Measurements from ENCODE around the gene MSANTD1. TPM values are rescaled to one million over a fixed set of nuclear protein-coding genes. Genes with fewer than 3 reads are reported as not detected.

Gene MSANTD1
- total and polyA plus RNA-seq, 2 experiments from 2014 or later = 0.37 to 2.7 TPM

GRCh38 chr4:3251691-3252479, 2.9 kb downstream of the MSANTD1 start:
- no peak for DNase-seq (ENCODE audit: low read depth in 1 of 2, low spot score in 1 of 2)
- H3K27ac ChIP-seq = no peak overlapping the region
- no peaks in the 10 kb centered on the region for H3K4me1 ChIP-seq (ENCODE audit: low read depth)
- no peak overlapping the region for H3K4me3 ChIP-seq
- no peaks in the 10 kb centered on the region for H3K36me3 ChIP-seq
- no peak for TF ChIP-seq CTCF (IDR thresholded peaks at IDR 0.05; ENCODE audit: low read depth, low read length)
- H3K27me3 ChIP-seq = no peaks in the 10 kb centered on the region
- no peaks in the 10 kb centered on the region for H3K9me3 ChIP-seq (ENCODE audit: low read depth)

GRCh38 chr4:3252480-3252828, 3.5 kb downstream of the MSANTD1 start:
- H3K27me3 ChIP-seq = no peaks in the 10 kb centered on the region
- no peaks in the 10 kb centered on the region for H3K9me3 ChIP-seq (ENCODE audit: low read depth)
- H3K4me3 ChIP-seq = no peak overlapping the region
- no peaks in the 10 kb centered on the region for H3K36me3 ChIP-seq
- no peaks in the 10 kb centered on the region for H3K4me1 ChIP-seq (ENCODE audit: low read depth)
- TF ChIP-seq CTCF (IDR thresholded peaks at IDR 0.05; ENCODE audit: low read depth, low read length) = no peak
- no peak overlapping the region for H3K27ac ChIP-seq
- no peak for DNase-seq (ENCODE audit: low read depth in 1 of 2, low spot score in 1 of 2)

- TF ChIP-seq CTCF (IDR thresholded peaks at IDR 0.05; ENCODE audit: low read depth, low read length) = no peak
- H3K27me3 ChIP-seq = no peaks in the 10 kb centered on the region
- H3K4me1 ChIP-seq (ENCODE audit: low read depth) = no peaks in the 10 kb centered on the region
- H3K36me3 ChIP-seq = no peaks in the 10 kb centered on the region
- H3K27ac ChIP-seq = no peak overlapping the region
- no peak for DNase-seq (ENCODE audit: low read depth in 1 of 2, low spot score in 1 of 2)
- no peak overlapping the region for H3K4me3 ChIP-seq
- no peaks in the 10 kb centered on the region for H3K9me3 ChIP-seq (ENCODE audit: low read depth)
Observed at GRCh38 chr4:3252831-3253641, 4.1 kb downstream of the MSANTD1 start.

GRCh38 chr4:3253808-3254207, 4.8 kb downstream of the MSANTD1 start:
- Histone ChIP-seq H3K27ac (no peak overlapping the region), H3K9me3 (ENCODE audit: low read depth) (no peaks in the 10 kb centered on the region), H3K4me1 (ENCODE audit: low read depth) (no peaks in the 10 kb centered on the region), H3K36me3 (no peaks in the 10 kb centered on the region), H3K4me3 (no peak overlapping the region), H3K27me3 (no peaks in the 10 kb centered on the region)
- no peak for TF ChIP-seq CTCF (IDR thresholded peaks at IDR 0.05; ENCODE audit: low read depth, low read length)
- DNase-seq (ENCODE audit: low read depth in 1 of 2, low spot score in 1 of 2) = no peak

GRCh38 chr4:3254302-3255131, 5.6 kb downstream of the MSANTD1 start:
- no peak for DNase-seq (ENCODE audit: low read depth in 1 of 2, low spot score in 1 of 2)
- no peak for TF ChIP-seq CTCF (IDR thresholded peaks at IDR 0.05; ENCODE audit: low read depth, low read length)

More at GRCh38 chr4:3254302-3255131, 5.6 kb downstream of the MSANTD1 start:
- Histone ChIP-seq H3K4me1 (ENCODE audit: low read depth) (no peaks in the 10 kb centered on the region), H3K27me3 (no peaks in the 10 kb centered on the region), H3K36me3 (no peaks in the 10 kb centered on the region), H3K4me3 (no peak overlapping the region), H3K9me3 (ENCODE audit: low read depth) (no peaks in the 10 kb centered on the region), H3K27ac (no peak overlapping the region)

Data from cardiac muscle cell (in vitro differentiated cells and primary cell).